SH-SY5Y (cell line): ENCODE results near the gene POLR1A.

ENCODE experiments used
- GATA2 ChIP-seq: IDR thresholded peaks from 2 replicates; pipeline ENCODE4 v1.6.1; 2011; ENCODE audit warnings: mild to moderate bottlenecking, low read depth, low read length
- GATA3 ChIP-seq: IDR thresholded peaks from 2 replicates; pipeline ENCODE4 v1.6.1; 2011; ENCODE audit warnings: low read depth, mild to moderate bottlenecking, low read length, moderate library complexity

GRCh38 chr2:85971366-85971765 lies 134.3 kb downstream of the POLR1A start:
- TF ChIP-seq GATA3 (no peak), GATA2 (no peak)
